GM19452 (cell line): ENCODE results near the gene UGT1A9.

Experiments used
- ATAC-seq: cut with Tn5 transposase; IDR thresholded peaks from one replicate; pipeline ENCODE4 v1.9.1; 2021; ENCODE audit not compliant: unreplicated experiment

Gene UGT1A9

GRCh38 chr2:233794128-233794658, 122.5 kb downstream of the UGT1A9 start:
- no peak for ATAC-seq

DNA sequence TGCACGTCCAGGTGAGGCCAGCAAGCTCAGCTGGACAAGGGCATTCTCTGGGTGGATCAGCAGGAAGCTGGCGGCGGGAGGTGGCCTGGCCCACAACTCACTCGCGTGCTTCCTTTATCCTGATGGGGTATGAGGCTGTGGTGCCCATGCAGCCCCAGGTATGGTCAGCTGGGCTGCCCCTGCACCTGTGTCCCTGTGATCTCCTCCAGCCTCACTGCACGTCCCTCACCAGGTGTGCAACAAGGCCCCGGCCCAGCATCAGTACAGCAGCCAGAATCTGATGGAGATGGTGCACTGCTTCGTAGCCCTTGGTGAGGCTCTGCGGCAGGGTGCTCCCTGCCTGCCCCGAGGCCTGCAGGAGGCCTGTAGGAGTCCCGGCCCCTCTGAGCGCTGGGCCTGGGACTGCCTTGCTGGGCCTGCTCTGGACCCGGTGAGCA, 124.1 kb downstream of the UGT1A9 start:
- no peak for ATAC-seq

DNA sequence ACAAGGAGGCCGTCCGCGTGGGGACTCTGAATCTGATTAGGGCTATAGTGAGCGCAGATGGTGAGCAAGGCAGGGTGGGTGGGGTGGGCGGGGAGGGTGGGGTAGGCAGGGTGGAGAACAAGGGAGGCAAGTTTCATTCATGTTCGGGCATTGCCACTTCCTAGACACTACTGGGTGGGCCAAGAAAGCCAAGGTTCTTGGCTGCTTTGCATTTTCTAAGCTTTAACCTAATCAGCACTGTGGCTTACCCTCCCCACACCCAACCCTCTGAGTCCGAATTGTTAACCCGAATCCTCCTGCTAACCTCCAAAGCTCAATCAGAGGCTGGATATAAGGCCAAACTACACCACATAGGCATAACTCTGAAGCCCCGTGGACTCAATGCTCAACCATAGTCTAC, 124.6 kb downstream of the UGT1A9 start:
- ATAC-seq = no peak

- no peak for ATAC-seq
These were observed 126.8 kb downstream of the UGT1A9 start for GRCh38 chr2:233798335-233799086.

GRCh38 chr2:233799087-233799665, 127.5 kb downstream of the UGT1A9 start:
- no peak for ATAC-seq

DNA sequence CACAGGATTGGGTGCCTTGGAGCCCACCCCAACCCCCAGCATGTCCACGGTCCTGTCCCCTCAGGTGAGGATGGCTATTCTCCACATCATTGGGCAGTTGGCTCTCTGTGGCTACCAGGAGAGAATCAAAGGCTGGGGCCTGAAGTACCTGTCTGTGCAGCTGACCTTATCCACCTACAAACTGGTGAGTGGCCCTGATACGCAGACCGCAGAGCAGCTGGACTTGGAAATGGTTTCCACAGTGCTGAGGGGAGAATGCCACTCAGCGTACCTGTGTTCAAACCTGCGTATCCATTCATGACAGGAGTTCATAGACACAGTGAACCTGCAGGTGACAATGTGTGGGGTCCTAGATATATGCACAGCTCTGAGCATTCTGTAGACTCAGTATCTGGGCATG, 128.0 kb downstream of the UGT1A9 start:
- ATAC-seq = no peak

- ATAC-seq = no peak
These were observed 128.5 kb downstream of the UGT1A9 start for GRCh38 chr2:233800208-233800607.

DNA sequence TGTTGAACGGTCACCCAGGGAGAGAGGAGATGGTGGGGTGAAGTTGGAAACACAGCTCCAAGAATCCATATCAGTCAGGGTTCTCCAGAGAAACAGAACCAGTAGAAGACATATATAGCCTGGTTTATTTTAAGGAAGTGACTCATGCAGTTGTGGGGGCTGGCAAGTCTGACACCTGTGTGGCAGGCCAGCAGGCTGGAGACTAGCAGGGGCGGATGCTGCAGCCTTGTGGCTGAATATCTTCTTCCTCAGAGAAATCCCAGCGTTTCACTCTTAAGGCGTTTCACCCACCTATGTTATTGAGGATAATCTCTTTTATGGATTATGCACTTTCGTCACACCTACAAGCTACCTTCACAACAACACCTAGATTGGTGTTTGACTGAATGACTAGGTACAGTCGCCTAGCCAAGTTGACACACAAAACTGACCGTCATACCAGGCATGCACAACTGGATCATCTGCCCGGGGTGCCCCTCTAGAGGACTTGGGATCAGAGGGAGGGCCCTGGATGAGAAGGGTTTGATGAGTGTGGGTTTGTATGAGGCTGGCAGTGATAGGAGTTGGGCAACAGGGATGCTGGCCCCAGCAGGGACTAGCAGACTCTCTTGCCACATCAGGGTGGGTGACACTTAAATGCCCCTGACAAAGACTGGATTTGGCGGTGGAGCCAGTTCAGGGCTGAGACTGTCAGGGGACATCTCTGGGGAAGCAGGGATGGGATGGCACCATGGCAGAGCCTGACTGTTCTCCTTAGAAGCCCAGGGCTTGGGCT, 129.8 kb downstream of the UGT1A9 start:
- ATAC-seq = no peak

DNA sequence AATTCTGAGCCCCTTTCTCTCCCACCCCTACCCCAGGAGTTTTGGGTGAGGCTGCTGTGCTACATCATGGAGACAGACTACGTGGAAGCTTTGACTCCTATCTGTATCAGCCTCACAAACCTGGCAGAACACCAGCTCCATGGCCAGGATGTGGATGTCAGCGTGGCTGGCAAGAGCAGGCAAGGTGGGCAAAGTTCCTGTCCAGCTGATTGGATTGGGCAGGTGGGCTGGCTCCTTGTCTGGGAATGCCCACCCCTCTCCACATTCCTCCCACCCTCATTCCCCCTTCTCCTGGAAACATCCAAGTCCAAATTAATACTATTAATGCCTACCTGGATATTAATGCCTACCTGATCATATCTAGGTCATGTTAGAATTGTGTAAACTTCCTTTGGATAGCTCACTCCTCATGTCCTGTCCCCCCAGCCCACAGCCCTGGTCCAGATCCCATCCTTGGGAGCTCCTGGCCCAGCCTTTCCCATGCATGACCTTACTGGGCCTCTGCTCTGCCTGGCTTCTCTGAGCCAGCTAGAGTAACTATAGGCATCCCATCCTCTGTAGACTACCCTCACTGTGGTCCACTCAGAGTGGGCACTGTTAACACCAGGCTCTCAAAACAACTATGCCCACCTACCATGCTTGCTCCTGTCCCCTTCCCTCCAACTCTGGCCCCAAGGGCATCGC, 130.6 kb downstream of the UGT1A9 start:
- ATAC-seq = no peak

DNA sequence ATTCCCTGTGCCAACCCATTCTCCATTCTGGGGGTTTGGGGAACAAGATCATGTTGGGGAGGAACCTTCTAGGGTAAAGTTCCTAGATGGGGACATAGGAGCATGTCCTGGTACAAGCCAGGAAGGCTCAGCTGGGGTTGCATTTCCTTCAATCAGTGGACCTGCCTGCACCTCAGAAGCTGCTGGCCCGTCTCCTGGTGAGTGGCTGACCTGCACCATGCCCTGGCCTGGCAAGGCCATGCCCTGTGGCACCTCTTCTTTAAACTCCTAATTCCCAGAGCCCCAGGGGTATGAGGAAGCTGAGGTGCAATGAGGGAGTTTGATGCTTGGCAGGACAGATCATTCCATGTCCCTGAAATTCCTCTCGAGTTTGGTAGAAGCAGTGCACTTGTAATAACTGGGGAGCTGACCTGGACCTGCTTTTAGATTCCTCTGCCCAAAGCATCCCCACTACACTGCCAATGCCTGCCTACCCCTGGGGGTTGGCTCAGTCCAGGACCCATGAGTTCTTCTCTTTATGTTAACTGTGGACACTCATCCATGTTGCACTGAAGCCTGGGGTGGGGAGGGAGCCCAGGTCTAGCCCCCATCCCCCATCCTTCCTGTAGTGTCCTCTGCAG, 131.7 kb downstream of the UGT1A9 start:
- no peak for ATAC-seq

- no peak for ATAC-seq
These were observed 132.3 kb downstream of the UGT1A9 start for GRCh38 chr2:233803994-233804393.

GRCh38 chr2:233807215-233807865, 135.6 kb downstream of the UGT1A9 start:
- ATAC-seq = no peak

- ATAC-seq = no peak
These were observed 136.6 kb downstream of the UGT1A9 start for GRCh38 chr2:233807966-233808935.

DNA sequence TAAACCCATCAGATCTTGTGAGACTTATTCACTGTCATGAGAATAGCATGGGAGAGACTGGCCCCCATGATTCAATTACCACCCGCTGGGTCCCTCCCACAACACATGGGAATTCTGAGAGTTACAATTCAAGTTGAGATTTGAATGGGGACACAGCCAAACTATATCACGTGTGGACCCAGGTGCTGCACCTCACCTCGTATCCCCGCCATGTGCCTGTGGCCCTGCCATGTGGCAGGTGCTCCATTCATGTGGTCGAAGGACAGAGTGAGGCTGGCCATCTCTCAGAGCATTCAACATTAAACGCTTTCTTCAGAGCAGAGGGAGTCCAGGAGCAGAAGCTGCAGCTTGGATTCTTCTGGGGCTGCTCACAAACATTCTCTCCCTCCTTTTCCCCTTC, 138.7 kb downstream of the UGT1A9 start:
- no peak for ATAC-seq

- ATAC-seq = no peak
These were observed 139.4 kb downstream of the UGT1A9 start for GRCh38 chr2:233811087-233811486.

GRCh38 chr2:233811732-233812131, 140.0 kb downstream of the UGT1A9 start:
- no peak for ATAC-seq

- no peak for ATAC-seq
These were observed 141.7 kb downstream of the UGT1A9 start for GRCh38 chr2:233813236-233814055.
